H1 (cell line): ENCODE results near the gene APOA1.

ENCODE experiments used
- ASH2L ChIP-seq: fragments of 200-600, 300-600 bp; sonication (generic); IDR thresholded peaks from one replicate; pipeline ENCODE4 v1.7.1; 2017; ENCODE audit warnings: low read length
- CTCF ChIP-seq, 3 experiments: IDR thresholded peaks; 1 replicate in 2 of 3; 2 replicates in 1 of 3; pipeline versions ENCODE4 v1.5.1 to v1.6.1; 2011; ENCODE audit warnings: low read length in 3 of 3, mild to moderate bottlenecking in 3 of 3, inconsistent platforms in 2 of 3, low read depth in 1 of 3, moderate library complexity in 1 of 3; ENCODE audit not compliant: insufficient read depth in 1 of 3; ENCODE audit errors: control extremely low read depth in 1 of 3
- EZH2 ChIP-seq: fragments of 200-600 bp; sonication (generic); IDR thresholded peaks from 2 replicates; pipeline ENCODE4 v1.7.1; 2012; ENCODE audit warnings: low read depth, mild to moderate bottlenecking, moderate library complexity, low read length, inconsistent platforms; ENCODE audit not compliant: severe bottlenecking
- HDAC2 ChIP-seq, 2 experiments: fragments of 300-600 bp in 1 of 2; sonication (generic) in 1 of 2; IDR thresholded peaks; 2 replicates each; pipeline ENCODE4 v1.6.1; 2011 to 2012; ENCODE audit warnings: low read depth in 2 of 2, low read length in 2 of 2, mild to moderate bottlenecking in 2 of 2, moderate library complexity in 2 of 2, borderline replicate concordance in 1 of 2, inconsistent platforms in 1 of 2
- MAFK ChIP-seq: IDR thresholded peaks from 2 replicates; pipeline ENCODE4 v1.6.1; 2012; ENCODE audit warnings: low read depth, mild to moderate bottlenecking, improper control_type of control experiment, low read length
- NRF1 ChIP-seq: IDR thresholded peaks from 2 replicates; pipeline ENCODE4 v1.6.1; 2011; ENCODE audit warnings: mild to moderate bottlenecking, low read depth, low read length, improper control_type of control experiment
- POLR2A ChIP-seq, 2 experiments: IDR thresholded peaks; 1 replicate in 1 of 2; 2 replicates in 1 of 2; pipeline ENCODE4 v1.6.1; 2011; ENCODE audit warnings: low read depth in 2 of 2, low read length in 2 of 2, mild to moderate bottlenecking in 2 of 2; ENCODE audit errors: control extremely low read depth in 1 of 2
- RBBP5 ChIP-seq: IDR thresholded peaks from 2 replicates; pipeline ENCODE4 v1.7.1; 2012; ENCODE audit warnings: low read depth, mild to moderate bottlenecking, inconsistent platforms, low read length, moderate library complexity, borderline replicate concordance
- YY1 ChIP-seq: IDR thresholded peaks from 2 replicates; pipeline ENCODE4 v1.6.1; 2011; ENCODE audit warnings: low read depth, mild to moderate bottlenecking, low read length

GRCh38 chr11:116796548-116796947 is 40.9 kb downstream of the APOA1 start:
- TF ChIP-seq CTCF (IDR thresholded peaks at IDR 0.05; ENCODE audit: control extremely low read depth in 1 of 3, insufficient read depth in 1 of 3, low read depth in 1 of 3, low read length in 3 of 3) (no peak), YY1 (no peak), POLR2A (IDR thresholded peaks at IDR 0.05; ENCODE audit: control extremely low read depth in 1 of 2, low read depth in 2 of 2, low read length in 2 of 2) (no peak), NRF1 (no peak), EZH2 (no peak), RBBP5 (no peak), MAFK (no peak), ASH2L (no peak), HDAC2 (IDR thresholded peaks at IDR 0.05; ENCODE audit: borderline replicate concordance in 1 of 2, low read depth in 2 of 2, low read length in 2 of 2) (no peak)
